Mesendoderm (in vitro differentiated cells): ENCODE results near the gene MYCT1.

ENCODE experiments used
- DNase-seq: peaks from one replicate; pipeline ENCODE4 v3.0.0; 2013
- H2AK5ac ChIP-seq: 2 replicates; pipeline ENCODE4 v1.6.1; 2013; ENCODE audit warnings: low read length, inconsistent platforms
- H2BK120ac ChIP-seq: 2 replicates; pipeline ENCODE4 v1.6.1; 2013; ENCODE audit warnings: low read depth, mild to moderate bottlenecking, low read length, moderate library complexity, mixed read lengths
- H2BK15ac ChIP-seq: replicated peaks from 2 replicates; pipeline ENCODE4 v1.6.1; 2013; ENCODE audit warnings: low read depth, mild to moderate bottlenecking, moderate library complexity
- H2BK5ac ChIP-seq: 2 replicates; pipeline ENCODE4 v1.6.1; 2013; ENCODE audit warnings: low read length, inconsistent platforms
- H3K18ac ChIP-seq: 2 replicates; pipeline ENCODE4 v1.6.1; 2013; ENCODE audit warnings: mild to moderate bottlenecking, low read length, mixed read lengths
- H3K23ac ChIP-seq: one replicate; pipeline ENCODE4 v1.6.1; 2013; ENCODE audit warnings: low read length
- H3K27ac ChIP-seq: 2 replicates; pipeline ENCODE4 v1.5.1; 2013; ENCODE audit warnings: low read depth, mild to moderate bottlenecking, inconsistent platforms, low read length, moderate library complexity
- H3K27me3 ChIP-seq: 2 replicates; pipeline ENCODE4 v1.6.1; 2013; ENCODE audit warnings: low read length, control low read depth, mild to moderate bottlenecking, inconsistent platforms; ENCODE audit not compliant: insufficient read depth, poor library complexity
- H3K36me3 ChIP-seq: 2 replicates; pipeline ENCODE4 v1.6.1; 2013; ENCODE audit warnings: low read length, inconsistent platforms; ENCODE audit not compliant: control insufficient read depth, insufficient read depth
- H3K4ac ChIP-seq: one replicate; pipeline ENCODE4 v1.6.1; 2013; ENCODE audit warnings: low read depth, mild to moderate bottlenecking, low read length, moderate library complexity
- H3K4me1 ChIP-seq: 2 replicates; pipeline ENCODE4 v1.6.1; 2013; ENCODE audit warnings: low read depth, low read length, inconsistent platforms; ENCODE audit not compliant: control insufficient read depth
- H3K4me2 ChIP-seq: 2 replicates; pipeline ENCODE4 v1.6.1; 2013; ENCODE audit warnings: low read length
- H3K4me3 ChIP-seq: 2 replicates; pipeline ENCODE4 v1.5.1; 2013; ENCODE audit warnings: mild to moderate bottlenecking, low read length
- H3K56ac ChIP-seq: one replicate; pipeline ENCODE4 v1.6.1; 2013; ENCODE audit warnings: low read length
- H3K79me1 ChIP-seq: 2 replicates; pipeline ENCODE4 v1.6.1; 2013; ENCODE audit warnings: low read length, inconsistent platforms
- H3K79me2 ChIP-seq: 2 replicates; pipeline ENCODE4 v1.6.1; 2013; ENCODE audit warnings: mild to moderate bottlenecking, low read length; ENCODE audit not compliant: control insufficient read depth, insufficient read depth
- H3K9ac ChIP-seq: 2 replicates; pipeline ENCODE4 v1.6.1; 2013; ENCODE audit warnings: low read length, inconsistent platforms
- H4K5ac ChIP-seq: one replicate; pipeline ENCODE4 v1.6.1; 2013; ENCODE audit warnings: low read length
- H4K8ac ChIP-seq: one replicate; pipeline ENCODE4 v1.6.1; 2013; ENCODE audit warnings: low read depth, mild to moderate bottlenecking, control low read depth, low read length, moderate library complexity
- WGBS: extraction: QIAGEN DNeasy Blood & Tissue Kit; methylation state at CpG from one replicate; pipeline ENCODE4 v1.1.7; 2013; ENCODE audit warnings: low lambda C conversion rate, missing lambda C conversion rate; ENCODE audit not compliant: insufficient coverage; ENCODE audit errors: extremely low coverage; 5-methylcytosine and 5-hydroxymethylcytosine counted together

The MYCT1 gene

DNA sequence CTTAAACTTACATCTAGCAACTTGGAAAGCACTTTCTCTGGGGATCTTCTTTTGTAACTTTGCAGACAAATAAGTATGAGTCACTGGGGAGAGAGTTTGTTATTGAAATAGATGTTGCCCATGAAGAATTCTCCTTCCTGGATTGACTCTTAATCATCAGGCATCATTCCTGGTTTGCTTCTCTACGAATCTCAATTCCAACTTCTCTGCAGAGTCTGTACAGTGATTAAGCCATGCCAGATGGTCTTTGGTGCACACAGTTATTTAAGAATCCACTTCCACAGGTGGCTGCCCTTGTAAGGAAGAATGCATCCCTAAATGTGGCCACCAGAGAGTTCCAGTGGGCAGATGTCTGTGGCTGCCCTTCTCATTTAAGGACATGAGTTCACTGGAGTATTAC, 25.7 kb downstream of the MYCT1 start:
- Histone ChIP-seq H3K4me2 (no peak overlapping the region), H3K9ac (no peak overlapping the region), H3K27ac (no peak overlapping the region), H2BK5ac (no peak overlapping the region), H2BK15ac (no peak overlapping the region), H3K56ac (no peak overlapping the region), H3K27me3 (no peaks in the 10 kb centered on the region), H3K79me1 (no peaks in the 10 kb centered on the region), H2BK120ac (no peak overlapping the region), H4K8ac (no peak overlapping the region), H4K5ac (no peak overlapping the region), H2AK5ac (no peak overlapping the region), H3K36me3 (no peaks in the 10 kb centered on the region), H3K4me1 (no peaks in the 10 kb centered on the region), H3K23ac (no peak overlapping the region), H3K4ac (no peak overlapping the region), H3K18ac (no peak overlapping the region), H3K4me3 (no peak overlapping the region), H3K79me2 (no peaks in the 10 kb centered on the region)
- no CpG with 5 or more reads among the region's 1 CpG for WGBS
- no peak for DNase-seq

DNA sequence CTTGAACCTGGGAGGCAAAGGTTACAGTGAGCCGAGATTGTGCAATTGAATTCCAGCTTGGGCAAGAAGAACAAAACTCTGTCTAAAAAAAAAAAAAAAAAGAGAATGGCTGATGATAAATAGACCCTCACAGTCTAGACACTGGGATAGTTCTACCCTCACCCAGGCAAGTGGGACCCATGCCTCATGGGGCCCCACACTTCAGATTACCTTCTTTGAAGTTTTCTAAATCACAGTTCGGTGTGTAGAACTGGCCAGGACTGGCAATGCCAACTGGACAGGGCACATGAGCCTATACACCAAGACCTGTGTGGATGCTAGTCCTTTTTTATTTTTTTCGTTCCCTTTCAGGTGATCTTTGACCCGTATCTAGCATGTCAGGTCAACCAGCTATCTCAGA, 28.6 kb downstream of the MYCT1 start:
- H2BK120ac ChIP-seq = no peak overlapping the region
- no CpG with 5 or more reads among the region's 4 CpGs for WGBS
- H4K8ac ChIP-seq = no peak overlapping the region
- no peak overlapping the region for H3K4ac ChIP-seq
- DNase-seq = no peak
- H3K4me2 ChIP-seq = no peak overlapping the region
- no peak overlapping the region for H4K5ac ChIP-seq
- H3K18ac ChIP-seq = no peak overlapping the region
- H3K79me2 ChIP-seq = no peaks in the 10 kb centered on the region
- no peak overlapping the region for H3K23ac ChIP-seq
- H3K36me3 ChIP-seq = no peaks in the 10 kb centered on the region
- no peaks in the 10 kb centered on the region for H3K27me3 ChIP-seq
- no peak overlapping the region for H3K9ac ChIP-seq
- H2AK5ac ChIP-seq = no peak overlapping the region
- H3K4me3 ChIP-seq = no peak overlapping the region
- no peak overlapping the region for H3K27ac ChIP-seq
- no peak overlapping the region for H2BK5ac ChIP-seq
- H3K79me1 ChIP-seq = no peaks in the 10 kb centered on the region
- no peak overlapping the region for H3K56ac ChIP-seq
- no peaks in the 10 kb centered on the region for H3K4me1 ChIP-seq
- no peak overlapping the region for H2BK15ac ChIP-seq

DNA sequence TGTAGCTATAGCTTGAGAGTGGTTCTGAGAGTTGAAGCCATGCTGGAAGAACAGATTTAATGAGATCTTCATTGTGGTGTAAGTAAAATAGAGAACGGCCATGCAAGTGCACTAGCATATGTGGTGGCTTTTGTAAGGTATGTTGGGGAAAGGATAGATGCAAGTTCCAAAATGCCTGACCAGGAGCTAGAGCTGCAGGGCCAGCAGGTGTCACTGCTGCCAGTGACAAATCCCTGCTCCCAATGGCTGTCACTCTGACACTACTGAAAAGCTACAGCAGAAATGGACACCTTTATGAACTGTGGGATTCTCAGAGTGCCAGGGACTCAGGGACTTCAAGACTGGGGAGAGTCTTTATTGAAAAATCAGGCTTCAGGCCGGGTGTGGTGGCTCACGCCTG, 29.8 kb downstream of the MYCT1 start:
- no peak overlapping the region for H3K23ac ChIP-seq
- H4K8ac ChIP-seq = no peak overlapping the region
- no CpG with 5 or more reads among the region's 3 CpGs for WGBS
- no peak overlapping the region for H2BK120ac ChIP-seq
- H3K9ac ChIP-seq = no peak overlapping the region
- H3K4me2 ChIP-seq = no peak overlapping the region
- H2AK5ac ChIP-seq = no peak overlapping the region
- no peak overlapping the region for H3K18ac ChIP-seq
- no peaks in the 10 kb centered on the region for H3K79me2 ChIP-seq
- no peak overlapping the region for H2BK5ac ChIP-seq
- no peaks in the 10 kb centered on the region for H3K27me3 ChIP-seq
- no peaks in the 10 kb centered on the region for H3K4me1 ChIP-seq
- H3K4me3 ChIP-seq = no peak overlapping the region
- H3K4ac ChIP-seq = no peak overlapping the region
- no peak overlapping the region for H3K27ac ChIP-seq
- no peaks in the 10 kb centered on the region for H3K36me3 ChIP-seq
- no peaks in the 10 kb centered on the region for H3K79me1 ChIP-seq
- no peak overlapping the region for H3K56ac ChIP-seq
- no peak overlapping the region for H4K5ac ChIP-seq
- peak; percentile 43 for DNase-seq
- no peak overlapping the region for H2BK15ac ChIP-seq

DNA sequence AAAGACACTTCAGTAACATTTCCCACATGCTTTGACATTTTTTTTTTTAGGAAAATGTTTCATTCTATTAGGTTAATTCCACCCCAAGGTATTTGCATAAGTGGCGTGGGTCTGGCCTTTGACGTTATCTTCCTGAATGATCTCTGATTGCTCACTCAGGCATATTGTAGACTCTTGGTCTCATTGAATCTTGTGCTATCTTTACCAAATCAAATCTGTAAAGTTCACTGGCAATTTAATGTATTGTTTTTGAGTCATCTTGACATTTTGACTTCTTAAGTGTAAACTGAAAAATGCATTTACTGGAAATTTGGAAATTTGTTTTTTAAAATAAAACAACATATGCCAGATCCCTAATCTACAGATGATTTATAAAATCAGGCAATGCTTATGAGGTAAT, 36.9 kb downstream of the MYCT1 start:
- Histone ChIP-seq H3K4me1 (no peaks in the 10 kb centered on the region), H3K79me1 (no peaks in the 10 kb centered on the region), H2BK15ac (no peak overlapping the region), H3K4me2 (no peak overlapping the region), H3K27ac (no peak overlapping the region), H2AK5ac (no peak overlapping the region), H3K79me2 (no peaks in the 10 kb centered on the region), H3K4me3 (no peak overlapping the region), H3K27me3 (no peaks in the 10 kb centered on the region), H2BK5ac (no peak overlapping the region), H3K4ac (no peak overlapping the region), H4K8ac (no peak overlapping the region), H3K18ac (no peak overlapping the region), H3K9ac (no peak overlapping the region), H3K23ac (no peak overlapping the region), H3K36me3 (no peaks in the 10 kb centered on the region), H4K5ac (no peak overlapping the region), H2BK120ac (no peak overlapping the region), H3K56ac (no peak overlapping the region)
- no peak for DNase-seq
- WGBS = no CpG with 5 or more reads among the region's 2 CpGs

DNA sequence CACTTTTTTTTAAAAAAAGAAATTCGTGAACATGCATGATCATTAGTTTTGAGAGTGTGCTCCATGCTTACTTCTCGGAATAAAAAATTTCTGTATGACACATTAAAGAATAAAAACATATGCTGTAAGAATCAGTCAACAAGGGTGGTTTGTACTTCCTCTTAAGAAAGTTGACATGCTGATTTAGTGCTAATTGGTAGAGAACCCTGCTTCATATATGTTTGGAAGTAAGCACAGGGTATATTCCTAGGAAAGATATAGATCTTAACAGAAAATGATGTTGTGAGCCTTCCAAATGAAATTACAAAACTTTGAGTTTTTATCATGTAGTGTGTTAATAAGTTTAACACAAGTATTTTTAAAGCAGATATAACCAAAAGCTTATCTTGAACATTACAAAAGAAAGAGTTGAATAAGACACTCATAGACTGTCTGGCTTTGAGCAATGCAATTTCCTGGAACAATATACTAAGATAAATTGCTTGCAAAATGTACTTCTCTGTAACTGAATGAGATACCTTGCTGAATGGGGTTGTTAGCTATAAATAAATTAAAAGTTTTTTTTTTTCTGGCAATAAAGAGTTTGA, 39.1 kb downstream of the MYCT1 start:
- no peak overlapping the region for H2BK5ac ChIP-seq

DNA sequence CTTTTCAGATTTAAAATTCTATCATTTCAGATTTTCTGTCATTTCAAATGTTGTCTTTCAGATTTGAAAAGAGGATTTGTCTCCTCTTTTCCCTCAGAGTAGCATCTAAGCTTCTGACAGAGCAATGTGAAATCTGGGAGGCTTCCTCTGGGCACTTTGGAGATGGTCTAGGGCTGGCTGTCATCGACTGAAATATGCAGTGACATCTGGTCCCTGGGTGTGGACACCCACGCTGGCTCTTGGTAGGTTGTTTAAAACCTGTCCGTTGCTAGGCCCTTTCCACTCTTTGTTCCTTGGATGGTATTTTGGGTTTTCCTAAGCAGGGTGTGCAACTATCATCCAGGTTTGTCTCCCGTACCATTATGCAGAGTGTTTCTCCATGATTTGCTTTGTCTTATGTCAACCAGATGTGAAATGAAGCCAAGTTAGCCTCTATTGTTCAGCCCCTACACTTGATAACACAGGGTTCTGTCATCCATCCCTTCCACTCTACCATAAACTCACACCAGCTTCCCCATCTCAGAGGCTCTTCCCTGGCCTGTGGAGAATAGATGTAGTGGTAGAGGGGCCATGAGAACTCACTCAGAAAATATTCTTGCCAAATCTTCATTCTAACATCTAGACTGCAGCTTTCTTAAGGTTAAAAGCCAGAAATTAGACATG, 47.9 kb downstream of the MYCT1 start:
- H3K4me3 ChIP-seq = no peak overlapping the region
- no peak overlapping the region for H3K9ac ChIP-seq
- no peak overlapping the region for H2BK15ac ChIP-seq
- H3K4ac ChIP-seq = no peak overlapping the region
- no peak overlapping the region for H2BK5ac ChIP-seq
- no peak overlapping the region for H2AK5ac ChIP-seq
- no peaks in the 10 kb centered on the region for H3K79me2 ChIP-seq
- no peak overlapping the region for H3K18ac ChIP-seq
- H3K56ac ChIP-seq = no peak overlapping the region
- no peak overlapping the region for H3K23ac ChIP-seq
- no peak overlapping the region for H2BK120ac ChIP-seq
- H3K79me1 ChIP-seq = no peaks in the 10 kb centered on the region
- no peak for DNase-seq
- WGBS = no CpG with 5 or more reads among the region's 4 CpGs
- no peaks in the 10 kb centered on the region for H3K27me3 ChIP-seq
- no peak overlapping the region for H3K4me2 ChIP-seq
- H3K4me1 ChIP-seq = no peaks in the 10 kb centered on the region
- no peak overlapping the region for H4K8ac ChIP-seq
- H4K5ac ChIP-seq = no peak overlapping the region
- no peaks in the 10 kb centered on the region for H3K36me3 ChIP-seq
- H3K27ac ChIP-seq = no peak overlapping the region

More for the DNA sequence above, 39.1 kb downstream of the MYCT1 start:
- H2BK15ac ChIP-seq = no peak overlapping the region
- no peak for DNase-seq
- no peaks in the 10 kb centered on the region for H3K27me3 ChIP-seq
- H2AK5ac ChIP-seq = no peak overlapping the region
- no peak overlapping the region for H3K56ac ChIP-seq
- H3K36me3 ChIP-seq = no peaks in the 10 kb centered on the region
- H3K27ac ChIP-seq = no peak overlapping the region
- H3K79me1 ChIP-seq = no peaks in the 10 kb centered on the region
- no peak overlapping the region for H2BK120ac ChIP-seq
- no peak overlapping the region for H4K5ac ChIP-seq
- H3K23ac ChIP-seq = no peak overlapping the region
- H4K8ac ChIP-seq = no peak overlapping the region
- H3K18ac ChIP-seq = no peak overlapping the region
- H3K4me3 ChIP-seq = no peak overlapping the region
- H3K79me2 ChIP-seq = no peaks in the 10 kb centered on the region
- H3K4me2 ChIP-seq = no peak overlapping the region
- H3K9ac ChIP-seq = no peak overlapping the region
- H3K4me1 ChIP-seq = no peaks in the 10 kb centered on the region
- H3K4ac ChIP-seq = no peak overlapping the region
- WGBS = no CpG with 5 or more reads among the region's 2 CpGs
